Measurements from ENCODE around the gene NCK2. TPM values are rescaled to one million over a fixed set of nuclear protein-coding genes. Genes with fewer than 3 reads are reported as not detected.
A peak's percentile ranks its signal among the peaks of the same experiment; 100 is the strongest.

NCK2 gene
- total RNA-seq, 1 experiment from 2014 or later = 21.6 TPM

DNA sequence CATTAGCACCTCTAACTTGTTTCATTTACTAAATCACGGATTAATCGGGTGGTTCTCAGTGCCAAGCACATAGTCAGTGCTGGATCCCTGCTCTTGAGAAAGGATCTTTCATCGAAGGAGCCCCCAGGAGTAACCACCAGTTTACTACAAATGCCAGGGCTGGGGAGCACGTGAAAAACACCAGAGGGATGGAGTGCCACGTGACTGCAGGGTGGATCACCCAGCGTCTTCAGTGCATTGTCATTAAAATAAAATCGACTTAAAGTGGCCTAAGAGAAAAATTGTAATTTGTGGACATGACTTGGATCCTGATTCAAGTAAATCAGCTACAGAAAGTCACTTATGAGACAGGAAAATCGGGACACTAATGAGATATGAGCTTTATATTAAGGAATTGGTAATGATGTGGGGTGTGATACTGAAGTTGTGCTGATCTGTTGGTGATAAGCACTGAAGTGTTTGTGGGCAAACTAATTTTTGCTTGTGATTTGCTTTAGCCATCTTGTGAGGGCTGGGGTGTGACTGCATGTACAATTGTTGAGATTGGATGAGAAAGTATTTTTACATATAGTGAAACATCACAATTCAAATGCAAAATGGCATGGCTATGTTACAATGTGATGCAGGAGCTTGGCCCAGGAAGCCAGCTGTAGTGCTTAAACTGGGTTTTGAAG is 63.8 kb downstream of the NCK2 start:
- ChIA-PET CTCF (no interaction called here), POLR2A (ENCODE audit: low non-redundant PET) (no interaction called here)
- TF ChIP-seq, protein P1, sequence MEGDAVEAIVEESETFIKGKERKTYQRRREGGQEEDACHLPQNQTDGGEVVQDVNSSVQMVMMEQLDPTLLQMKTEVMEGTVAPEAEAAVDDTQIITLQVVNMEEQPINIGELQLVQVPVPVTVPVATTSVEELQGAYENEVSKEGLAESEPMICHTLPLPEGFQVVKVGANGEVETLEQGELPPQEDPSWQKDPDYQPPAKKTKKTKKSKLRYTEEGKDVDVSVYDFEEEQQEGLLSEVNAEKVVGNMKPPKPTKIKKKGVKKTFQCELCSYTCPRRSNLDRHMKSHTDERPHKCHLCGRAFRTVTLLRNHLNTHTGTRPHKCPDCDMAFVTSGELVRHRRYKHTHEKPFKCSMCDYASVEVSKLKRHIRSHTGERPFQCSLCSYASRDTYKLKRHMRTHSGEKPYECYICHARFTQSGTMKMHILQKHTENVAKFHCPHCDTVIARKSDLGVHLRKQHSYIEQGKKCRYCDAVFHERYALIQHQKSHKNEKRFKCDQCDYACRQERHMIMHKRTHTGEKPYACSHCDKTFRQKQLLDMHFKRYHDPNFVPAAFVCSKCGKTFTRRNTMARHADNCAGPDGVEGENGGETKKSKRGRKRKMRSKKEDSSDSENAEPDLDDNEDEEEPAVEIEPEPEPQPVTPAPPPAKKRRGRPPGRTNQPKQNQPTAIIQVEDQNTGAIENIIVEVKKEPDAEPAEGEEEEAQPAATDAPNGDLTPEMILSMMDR (conservative IDR thresholded peaks at IDR 0.05; ENCODE audit: low read depth, low read length) = no peak
- no peak for TF ChIP-seq EZH2 (IDR thresholded peaks at IDR 0.05; ENCODE audit: borderline replicate concordance, low read depth, low read length, poor library complexity, severe bottlenecking)
- BruUV-seq (replicated peaks) = no TSS peak
- Histone ChIP-seq H3K9me3 (ENCODE audit: low read depth, low read length, poor library complexity, severe bottlenecking) (no peaks in the 10 kb centered on the region), H3K4me1 (ENCODE audit: insufficient read depth, low read length, poor library complexity, severe bottlenecking) (peaks cover 13% of the 10 kb centered on the region), H3K36me3 (ENCODE audit: insufficient read depth, low read length, poor library complexity, severe bottlenecking) (no peaks in the 10 kb centered on the region), H3K27me3 (replicated peaks; ENCODE audit: insufficient read depth, low read depth, low read length, poor library complexity) (peaks cover 70% of the 10 kb centered on the region), H3K27ac (ENCODE audit: low read depth, low read length, poor library complexity, severe bottlenecking) (no peak overlapping the region), H3K4me3 (ENCODE audit: low read depth, low read length, poor library complexity, severe bottlenecking) (no peak overlapping the region)
- DNase-seq (ENCODE audit: low spot score) = no peak
- intact Hi-C loops (cut with micrococcal nuclease; ENCODE audit: unreplicated experiment) = no loop called here

DNA sequence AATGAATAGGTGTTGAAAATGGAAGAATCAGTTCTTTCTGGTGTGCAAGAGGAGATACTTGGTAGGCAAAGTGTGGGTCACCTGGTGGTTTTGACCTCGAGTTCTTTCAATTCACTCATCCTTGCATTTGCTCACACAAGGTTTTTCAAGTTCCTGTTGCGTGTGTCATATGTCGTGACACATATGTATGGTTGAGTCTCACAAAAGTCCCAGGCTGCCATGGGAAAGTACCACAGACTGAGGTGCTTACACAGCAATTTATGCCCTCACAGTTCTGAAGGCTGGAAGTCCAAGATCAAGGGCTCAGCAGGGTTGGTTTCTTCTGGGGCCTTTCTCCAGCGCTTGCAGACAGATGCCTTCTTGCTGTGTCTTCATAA is 64.4 kb downstream of the NCK2 start:
- Histone ChIP-seq H3K4me1 (ENCODE audit: insufficient read depth, low read length, poor library complexity, severe bottlenecking) (peaks cover 8% of the 10 kb centered on the region), H3K27me3 (replicated peaks; ENCODE audit: insufficient read depth, low read depth, low read length, poor library complexity) (peaks cover 66% of the 10 kb centered on the region), H3K9me3 (ENCODE audit: low read depth, low read length, poor library complexity, severe bottlenecking) (no peaks in the 10 kb centered on the region), H3K27ac (ENCODE audit: low read depth, low read length, poor library complexity, severe bottlenecking) (no peak overlapping the region), H3K4me3 (ENCODE audit: low read depth, low read length, poor library complexity, severe bottlenecking) (no peak overlapping the region), H3K36me3 (ENCODE audit: insufficient read depth, low read length, poor library complexity, severe bottlenecking) (no peaks in the 10 kb centered on the region)
- DNase-seq (ENCODE audit: low spot score) = no peak
- POLR2A ChIA-PET (ENCODE audit: low non-redundant PET) = no interaction called here
- CTCF ChIA-PET = no interaction called here
- intact Hi-C loops (cut with micrococcal nuclease; ENCODE audit: unreplicated experiment) = no loop called here
- TF ChIP-seq EZH2 (IDR thresholded peaks at IDR 0.05; ENCODE audit: borderline replicate concordance, low read depth, low read length, poor library complexity, severe bottlenecking) = no peak
- TF ChIP-seq, protein P1 (conservative IDR thresholded peaks at IDR 0.05; ENCODE audit: low read depth, low read length) = no peak
- BruUV-seq (replicated peaks) = no TSS peak

DNA sequence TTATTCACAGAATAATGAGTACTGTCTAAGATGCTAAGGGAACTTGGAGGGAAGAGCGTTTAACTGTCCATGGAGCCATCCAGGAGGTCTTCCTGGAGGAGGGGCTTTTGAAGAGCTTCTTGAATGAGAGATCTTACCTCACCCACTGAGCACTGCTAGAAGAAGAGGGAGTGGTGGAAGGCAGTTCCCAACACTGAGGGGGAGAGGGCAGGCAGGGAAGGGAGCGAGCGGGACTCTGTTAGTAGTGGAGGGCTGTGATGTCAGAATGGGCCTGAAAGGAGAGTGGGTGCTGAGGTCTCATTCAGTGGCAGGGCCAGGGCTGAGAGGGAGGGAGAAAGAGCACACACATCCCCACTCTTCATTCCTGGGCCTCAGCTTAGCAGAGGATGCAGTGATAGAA is 65.0 kb downstream of the NCK2 start:
- Histone ChIP-seq H3K4me1 (ENCODE audit: insufficient read depth, low read length, poor library complexity, severe bottlenecking) (peaks cover 3% of the 10 kb centered on the region), H3K4me3 (ENCODE audit: low read depth, low read length, poor library complexity, severe bottlenecking) (no peak overlapping the region), H3K9me3 (ENCODE audit: low read depth, low read length, poor library complexity, severe bottlenecking) (no peaks in the 10 kb centered on the region), H3K27me3 (replicated peaks; ENCODE audit: insufficient read depth, low read depth, low read length, poor library complexity) (peaks cover 66% of the 10 kb centered on the region), H3K27ac (ENCODE audit: low read depth, low read length, poor library complexity, severe bottlenecking) (no peak overlapping the region), H3K36me3 (ENCODE audit: insufficient read depth, low read length, poor library complexity, severe bottlenecking) (no peaks in the 10 kb centered on the region)
- POLR2A ChIA-PET (ENCODE audit: low non-redundant PET) = no interaction called here
- BruUV-seq (replicated peaks) = no TSS peak
- TF ChIP-seq, protein P1 (conservative IDR thresholded peaks at IDR 0.05; ENCODE audit: low read depth, low read length) = no peak
- no peak for TF ChIP-seq EZH2 (IDR thresholded peaks at IDR 0.05; ENCODE audit: borderline replicate concordance, low read depth, low read length, poor library complexity, severe bottlenecking)
- CTCF ChIA-PET = no interaction called here
- intact Hi-C loops (cut with micrococcal nuclease; ENCODE audit: unreplicated experiment) = no loop called here
- peak; percentile 34 for DNase-seq (ENCODE audit: low spot score)

Data from A673 (cell line).